OCI-LY1 (cell line): ENCODE measurements around the gene OVOL3.

Experiments
- H2AFZ ChIP-seq: fragments of 200-600 bp; sonication (generic), shearing (Covaris generic); 2 replicates; pipeline ENCODE4 v1.6.0; 2014; ENCODE audit warnings: antibody characterized with exemption, mild to moderate bottlenecking, low read length
- H3F3A ChIP-seq: fragments of 200-600 bp; sonication (generic), shearing (Covaris generic); 2 replicates; pipeline ENCODE4 v1.6.0; 2014; ENCODE audit warnings: mild to moderate bottlenecking, antibody characterized with exemption, low read length, moderate library complexity; ENCODE audit not compliant: insufficient read depth
- H3K27ac ChIP-seq: fragments of 200-600 bp; sonication (generic); 2 replicates; pipeline ENCODE4 v1.5.1; 2014; ENCODE audit warnings: low read length, mixed run types, mild to moderate bottlenecking, low read depth; ENCODE audit not compliant: poor library complexity, severe bottlenecking
- H3K27me3 ChIP-seq: fragments of 200-600 bp; sonication (generic); 2 replicates; pipeline ENCODE4 v1.6.0; 2014; ENCODE audit warnings: antibody characterized with exemption, mild to moderate bottlenecking, low read length, moderate library complexity; ENCODE audit not compliant: insufficient read depth
- H3K36me3 ChIP-seq: fragments of 200-600 bp; sonication (generic); 2 replicates; pipeline ENCODE4 v1.6.1; 2014; ENCODE audit warnings: mild to moderate bottlenecking, antibody characterized with exemption, low read length, moderate library complexity, mixed read lengths; ENCODE audit not compliant: insufficient read depth
- H3K4me1 ChIP-seq: fragments of 200-600 bp; sonication (generic); 2 replicates; pipeline ENCODE4 v1.5.1; 2014; ENCODE audit warnings: mild to moderate bottlenecking, low read length, moderate library complexity; ENCODE audit not compliant: insufficient read depth, severe bottlenecking
- H3K4me2 ChIP-seq: fragments of 200-600 bp; sonication (generic), shearing (Covaris generic); 2 replicates; pipeline ENCODE4 v1.6.1; 2014; ENCODE audit warnings: low read length
- H3K4me3 ChIP-seq: fragments of 200-600 bp; sonication (generic); 2 replicates; pipeline ENCODE4 v1.5.1; 2014; ENCODE audit warnings: low read length, low read depth, mild to moderate bottlenecking, mixed read lengths; ENCODE audit not compliant: poor library complexity, severe bottlenecking
- H3K79me2 ChIP-seq: fragments of 200-600 bp; shearing (Covaris generic); 2 replicates; pipeline ENCODE4 v1.6.1; 2016; ENCODE audit warnings: mixed run types, low read length, mixed read lengths; ENCODE audit not compliant: insufficient read depth
- H3K9ac ChIP-seq: fragments of 200-600 bp; sonication (generic), shearing (Covaris generic); 2 replicates; pipeline ENCODE4 v1.6.1; 2014; ENCODE audit warnings: mild to moderate bottlenecking, low read length, mixed read lengths
- H3K9me2 ChIP-seq: fragments of 200-600 bp; sonication (generic), shearing (Covaris generic); 2 replicates; pipeline ENCODE4 v1.6.1; 2014; ENCODE audit warnings: low read depth, mild to moderate bottlenecking, low read length, mixed read lengths
- H3K9me3 ChIP-seq: fragments of 200-600 bp; shearing (Covaris generic); 2 replicates; pipeline ENCODE4 v1.6.1; 2014; ENCODE audit warnings: low read length, mixed read lengths
- H4K20me1 ChIP-seq: fragments of 200-600 bp; sonication (generic), shearing (Covaris generic); 2 replicates; pipeline ENCODE4 v1.6.0; 2016; ENCODE audit warnings: mild to moderate bottlenecking, low read length; ENCODE audit not compliant: insufficient read depth
- EZH2 ChIP-seq: fragments of 200-600 bp; sonication (generic), shearing (Covaris generic); IDR thresholded peaks from 2 replicates; pipeline ENCODE4 v1.8.0; 2017; ENCODE audit warnings: borderline replicate concordance, mixed run types, mild to moderate bottlenecking, antibody characterized with exemption, low read length, moderate library complexity, mixed read lengths
- TF ChIP-seq, protein P1 (sequence below): fragments of 200-600 bp; sonication (generic), shearing (Covaris generic); IDR thresholded peaks from 2 replicates; pipeline ENCODE4 v1.5.1; 2017; ENCODE audit warnings: mild to moderate bottlenecking, antibody characterized with exemption, low read length, moderate library complexity, mixed read lengths

Gene OVOL3

DNA sequence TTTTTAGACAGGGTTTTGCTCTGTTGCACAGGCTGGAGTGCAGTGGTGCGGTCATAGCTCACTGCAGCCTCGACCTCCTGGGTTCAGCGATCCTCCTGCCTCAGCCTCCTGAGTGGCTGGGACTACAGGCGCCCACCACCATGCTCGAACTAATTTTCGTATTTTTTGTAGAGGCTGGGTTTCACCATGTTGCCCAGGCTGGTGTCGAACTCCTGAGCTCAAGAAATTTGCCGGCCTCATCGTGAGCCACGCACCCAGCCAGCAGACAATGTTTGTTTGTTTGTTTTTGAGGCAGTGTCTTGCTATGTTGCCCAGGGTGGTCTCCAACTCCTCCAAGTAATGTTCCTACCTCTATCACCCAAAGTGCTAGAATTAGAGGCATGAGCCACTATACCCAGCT lies 42.2 kb downstream of the OVOL3 start:
- H3K4me3 ChIP-seq, result no peak overlapping the region
- H3K9ac ChIP-seq, result no peak overlapping the region
- no peaks in the 10 kb centered on the region for H3K27me3 ChIP-seq
- peaks cover 29% of the 10 kb centered on the region for H3K36me3 ChIP-seq
- TF ChIP-seq, protein P1, sequence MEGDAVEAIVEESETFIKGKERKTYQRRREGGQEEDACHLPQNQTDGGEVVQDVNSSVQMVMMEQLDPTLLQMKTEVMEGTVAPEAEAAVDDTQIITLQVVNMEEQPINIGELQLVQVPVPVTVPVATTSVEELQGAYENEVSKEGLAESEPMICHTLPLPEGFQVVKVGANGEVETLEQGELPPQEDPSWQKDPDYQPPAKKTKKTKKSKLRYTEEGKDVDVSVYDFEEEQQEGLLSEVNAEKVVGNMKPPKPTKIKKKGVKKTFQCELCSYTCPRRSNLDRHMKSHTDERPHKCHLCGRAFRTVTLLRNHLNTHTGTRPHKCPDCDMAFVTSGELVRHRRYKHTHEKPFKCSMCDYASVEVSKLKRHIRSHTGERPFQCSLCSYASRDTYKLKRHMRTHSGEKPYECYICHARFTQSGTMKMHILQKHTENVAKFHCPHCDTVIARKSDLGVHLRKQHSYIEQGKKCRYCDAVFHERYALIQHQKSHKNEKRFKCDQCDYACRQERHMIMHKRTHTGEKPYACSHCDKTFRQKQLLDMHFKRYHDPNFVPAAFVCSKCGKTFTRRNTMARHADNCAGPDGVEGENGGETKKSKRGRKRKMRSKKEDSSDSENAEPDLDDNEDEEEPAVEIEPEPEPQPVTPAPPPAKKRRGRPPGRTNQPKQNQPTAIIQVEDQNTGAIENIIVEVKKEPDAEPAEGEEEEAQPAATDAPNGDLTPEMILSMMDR, result no peak
- no peak for TF ChIP-seq EZH2
- H3F3A ChIP-seq, result no peaks in the 10 kb centered on the region
- H3K4me1 ChIP-seq, result no peaks in the 10 kb centered on the region
- H3K9me2 ChIP-seq, result no peaks in the 10 kb centered on the region
- H3K79me2 ChIP-seq, result no peaks in the 10 kb centered on the region
- no peak overlapping the region for H3K4me2 ChIP-seq
- no peaks in the 10 kb centered on the region for H4K20me1 ChIP-seq
- H3K9me3 ChIP-seq, result no peaks in the 10 kb centered on the region
- no peak overlapping the region for H3K27ac ChIP-seq
- no peak overlapping the region for H2AFZ ChIP-seq

DNA sequence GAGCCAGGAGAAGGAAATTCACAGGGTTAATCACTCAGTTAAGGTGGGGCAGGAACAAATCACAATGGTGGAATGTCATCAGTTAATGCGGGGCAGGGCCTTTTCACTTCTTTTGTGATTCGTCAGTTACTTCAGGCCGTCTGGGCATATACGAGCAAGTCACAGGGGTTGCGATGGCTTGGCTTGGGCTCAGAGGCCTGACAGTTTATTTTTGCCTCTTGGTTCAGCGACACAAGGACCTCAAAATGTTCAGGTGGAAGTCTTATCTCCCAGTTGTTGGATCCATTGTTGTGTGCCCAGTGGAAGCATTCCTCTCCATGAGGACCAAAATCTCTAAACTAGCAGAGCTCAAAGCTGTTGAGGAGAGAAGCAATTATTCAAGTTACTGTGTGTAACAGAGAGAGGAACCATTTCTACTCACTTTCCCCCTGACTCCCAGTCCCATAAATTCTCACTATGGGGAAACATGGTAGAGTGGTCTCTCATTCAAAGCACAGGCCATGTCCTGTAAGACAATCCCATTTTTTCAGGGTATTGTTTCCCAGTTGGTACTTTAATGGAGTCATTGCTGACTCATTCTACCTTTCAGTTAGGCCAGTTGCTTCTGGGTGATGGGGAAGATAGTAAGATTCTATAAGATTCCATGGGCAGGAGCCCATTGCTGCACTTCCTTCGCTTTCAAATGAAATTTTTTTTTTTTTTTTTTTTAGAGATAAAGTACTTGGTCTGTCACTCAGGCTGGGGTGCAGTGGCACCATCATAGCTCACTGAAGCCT lies 50.1 kb downstream of the OVOL3 start:
- H3K4me1 ChIP-seq, result no peaks in the 10 kb centered on the region
- no peaks in the 10 kb centered on the region for H3K36me3 ChIP-seq
- no peaks in the 10 kb centered on the region for H3K79me2 ChIP-seq
- H3F3A ChIP-seq, result no peaks in the 10 kb centered on the region
- no peak overlapping the region for H3K9ac ChIP-seq
- no peak overlapping the region for H3K27ac ChIP-seq
- no peaks in the 10 kb centered on the region for H3K9me3 ChIP-seq
- no peak overlapping the region for H3K4me2 ChIP-seq
- no peaks in the 10 kb centered on the region for H3K9me2 ChIP-seq
- H4K20me1 ChIP-seq, result no peaks in the 10 kb centered on the region
- TF ChIP-seq EZH2, result no peak
- TF ChIP-seq, protein P1, result no peak
- no peak overlapping the region for H2AFZ ChIP-seq
- H3K27me3 ChIP-seq, result no peaks in the 10 kb centered on the region
- no peak overlapping the region for H3K4me3 ChIP-seq
